Upper lobe of left lung (tissue), 4 donors: ENCODE measurements around the gene DAPL1.

ENCODE experiments used
- CTCF ChIP-seq, 6 experiments: fragments of 450-650 bp in 4 of 6; fragments of 200-600 bp in 2 of 6; sonication (generic) in 2 of 6; IDR thresholded peaks; one replicate each; pipeline ENCODE4 v1.5.1; 2016 to 2019; ENCODE audit warnings: antibody characterized with exemption in 6 of 6
- EP300 ChIP-seq, 4 donors: sonication (generic); formaldehyde crosslinking; IDR thresholded peaks; one replicate each; pipeline ENCODE4 v1.5.1; 2017; ENCODE audit warnings: antibody characterized with exemption in 4 of 4, control low read depth in 2 of 4
- POLR2A ChIP-seq, 4 donors: fragments of 450-650 bp; IDR thresholded peaks; one replicate each; pipeline ENCODE4 v1.5.1; 2016 to 2017; ENCODE audit warnings: antibody characterized with exemption in 4 of 4, mild to moderate bottlenecking in 2 of 4
- POLR2AphosphoS5 ChIP-seq, 2 donors: sonication (generic); formaldehyde crosslinking; IDR thresholded peaks; one replicate each; pipeline ENCODE4 v1.5.1; 2017; ENCODE audit warnings: antibody characterized with exemption in 2 of 2

- TF ChIP-seq CTCF (IDR thresholded peaks at IDR 0.05): peak; percentile 68 to 85 (median 79)
- TF ChIP-seq EP300 (IDR thresholded peaks at IDR 0.05): no peak
- no peak for TF ChIP-seq POLR2AphosphoS5 (IDR thresholded peaks at IDR 0.05)
- no peak for TF ChIP-seq POLR2A (IDR thresholded peaks at IDR 0.05)
These were observed 41.2 kb upstream of the DAPL1 start for GRCh38 chr2:158753641-158754611.
